ENCODE measurements around the gene VAV2.

The VAV2 gene

GRCh38 chr9:133854765-133855164 is 137.4 kb downstream of the VAV2 start:
- H3K4me3 ChIP-seq (ENCODE audit: low read depth, low read length): no peak overlapping the region
- TF ChIP-seq, protein P1, sequence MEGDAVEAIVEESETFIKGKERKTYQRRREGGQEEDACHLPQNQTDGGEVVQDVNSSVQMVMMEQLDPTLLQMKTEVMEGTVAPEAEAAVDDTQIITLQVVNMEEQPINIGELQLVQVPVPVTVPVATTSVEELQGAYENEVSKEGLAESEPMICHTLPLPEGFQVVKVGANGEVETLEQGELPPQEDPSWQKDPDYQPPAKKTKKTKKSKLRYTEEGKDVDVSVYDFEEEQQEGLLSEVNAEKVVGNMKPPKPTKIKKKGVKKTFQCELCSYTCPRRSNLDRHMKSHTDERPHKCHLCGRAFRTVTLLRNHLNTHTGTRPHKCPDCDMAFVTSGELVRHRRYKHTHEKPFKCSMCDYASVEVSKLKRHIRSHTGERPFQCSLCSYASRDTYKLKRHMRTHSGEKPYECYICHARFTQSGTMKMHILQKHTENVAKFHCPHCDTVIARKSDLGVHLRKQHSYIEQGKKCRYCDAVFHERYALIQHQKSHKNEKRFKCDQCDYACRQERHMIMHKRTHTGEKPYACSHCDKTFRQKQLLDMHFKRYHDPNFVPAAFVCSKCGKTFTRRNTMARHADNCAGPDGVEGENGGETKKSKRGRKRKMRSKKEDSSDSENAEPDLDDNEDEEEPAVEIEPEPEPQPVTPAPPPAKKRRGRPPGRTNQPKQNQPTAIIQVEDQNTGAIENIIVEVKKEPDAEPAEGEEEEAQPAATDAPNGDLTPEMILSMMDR (IDR thresholded peaks at IDR 0.05; ENCODE audit: low read depth, low read length, missing control alignments): no peak
- in situ Hi-C loops (cut with HindIII; ENCODE audit: low sequenced_read_pairs): loop anchor here (5.0 kb wide), 1 partner anchor 42 kb away; no protein-coding TSS in a partner anchor
- no peak for DNase-seq (ENCODE audit: low read depth)

GRCh38 chr9:133854048-133854447 is 138.1 kb downstream of the VAV2 start:
- H3K4me3 ChIP-seq (ENCODE audit: low read depth, low read length): no peak overlapping the region
- TF ChIP-seq, protein P1 (IDR thresholded peaks at IDR 0.05; ENCODE audit: low read depth, low read length, missing control alignments): no peak
- in situ Hi-C loops (cut with HindIII; ENCODE audit: low sequenced_read_pairs): no loop called here
- no peak for DNase-seq (ENCODE audit: low read depth)

GRCh38 chr9:133853331-133853730 is 138.8 kb downstream of the VAV2 start:
- H3K4me3 ChIP-seq (ENCODE audit: low read depth, low read length): no peak overlapping the region
- in situ Hi-C loops (cut with HindIII; ENCODE audit: low sequenced_read_pairs): no loop called here
- TF ChIP-seq, protein P1 (IDR thresholded peaks at IDR 0.05; ENCODE audit: low read depth, low read length, missing control alignments): no peak
- no peak for DNase-seq (ENCODE audit: low read depth)

- TF ChIP-seq, protein P1 (IDR thresholded peaks at IDR 0.05; ENCODE audit: low read depth, low read length, missing control alignments): no peak
- in situ Hi-C loops (cut with HindIII; ENCODE audit: low sequenced_read_pairs): no loop called here
These were observed 139.7 kb downstream of the VAV2 start for GRCh38 chr9:133852431-133852830.

GRCh38 chr9:133851693-133852092 is 140.4 kb downstream of the VAV2 start:
- TF ChIP-seq, protein P1 (IDR thresholded peaks at IDR 0.05; ENCODE audit: low read depth, low read length, missing control alignments): no peak
- in situ Hi-C loops (cut with HindIII; ENCODE audit: low sequenced_read_pairs): no loop called here

More at GRCh38 chr9:133852431-133852830, 139.7 kb downstream of the VAV2 start:
- H3K4me3 ChIP-seq (ENCODE audit: low read depth, low read length): no peak overlapping the region
- no peak for DNase-seq (ENCODE audit: low read depth)

DNA sequence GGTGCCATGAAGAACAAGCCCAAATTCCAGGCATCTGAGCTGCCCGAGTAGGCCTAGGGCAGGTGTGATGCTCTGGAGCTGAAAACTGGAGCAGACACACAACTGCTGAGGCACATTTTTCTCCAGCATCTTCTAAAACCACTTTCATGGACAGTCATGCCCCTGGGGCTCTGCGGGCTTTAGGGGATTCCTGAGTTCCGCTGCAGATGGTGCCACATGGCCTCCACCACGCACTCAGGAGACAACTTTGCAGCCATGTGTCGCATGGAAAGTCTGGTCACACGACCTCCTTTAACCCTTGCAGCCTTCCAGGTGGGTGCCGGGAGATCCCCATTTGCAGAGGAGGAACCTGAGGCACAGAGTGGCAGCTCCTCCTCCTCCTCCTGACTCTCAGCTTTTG is 141.2 kb downstream of the VAV2 start:
- no peak for DNase-seq (ENCODE audit: low read depth)
- no peak overlapping the region for H3K4me3 ChIP-seq (ENCODE audit: low read depth, low read length)
- TF ChIP-seq, protein P1 (IDR thresholded peaks at IDR 0.05; ENCODE audit: low read depth, low read length, missing control alignments): no peak
- in situ Hi-C loops (cut with HindIII; ENCODE audit: low sequenced_read_pairs): no loop called here

More at GRCh38 chr9:133851693-133852092, 140.4 kb downstream of the VAV2 start:
- H3K4me3 ChIP-seq (ENCODE audit: low read depth, low read length): no peak overlapping the region
- DNase-seq (ENCODE audit: low read depth): no peak

DNA sequence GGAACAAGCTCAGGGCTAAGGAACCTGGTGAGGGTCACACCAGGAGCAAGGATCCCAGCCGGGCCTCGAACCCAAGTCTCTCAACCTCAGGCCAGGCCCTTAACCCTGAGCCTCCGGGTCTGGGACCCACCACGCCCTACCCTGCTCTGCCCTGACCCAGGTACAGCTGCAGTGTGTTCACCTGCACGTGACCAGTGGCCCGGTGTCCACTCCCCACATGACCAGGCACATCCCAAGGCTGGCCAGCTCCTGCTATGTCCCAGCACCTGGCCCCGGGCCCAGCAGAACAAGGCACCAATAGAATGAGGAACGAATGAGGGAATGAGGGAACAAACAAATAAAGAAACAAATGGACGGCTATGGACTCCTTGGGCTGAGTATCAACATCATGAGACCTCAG is 142.0 kb downstream of the VAV2 start:
- H3K4me3 ChIP-seq (ENCODE audit: low read depth, low read length): no peak overlapping the region
- TF ChIP-seq, protein P1 (IDR thresholded peaks at IDR 0.05; ENCODE audit: low read depth, low read length, missing control alignments): no peak
- in situ Hi-C loops (cut with HindIII; ENCODE audit: low sequenced_read_pairs): no loop called here
- DNase-seq (ENCODE audit: low read depth): no peak

All from astrocyte of the cerebellum (primary cell).